H1 (cell line): Measurements from ENCODE around the gene RPS6KC1. TPM values are rescaled to one million over a fixed set of nuclear protein-coding genes. Genes with fewer than 3 reads are reported as not detected.

ENCODE experiments used
- CTCF ChIA-PET: fragments of 300-600 bp; sonication (Branson Sonifier 250); formaldehyde crosslinking; loops from one replicate; lab custom pipeline; 2021; ENCODE audit not compliant: partially characterized antibody; lab: Charles Lee
- POLR2A ChIA-PET: fragments of 300-600 bp; sonication (Branson Sonifier 250); formaldehyde crosslinking; loops from one replicate; lab custom pipeline; 2021; ENCODE audit warnings: inconsistent platforms; ENCODE audit not compliant: partially characterized antibody; lab: Charles Lee
- DNase-seq, 2 experiments: peaks; one replicate each; pipeline versions ENCODE4 v3.0.0 to v3.0.0-alpha.2; 2010 to 2022; ENCODE audit warnings: low spot score in 2 of 2, low read depth in 1 of 2, mixed read lengths in 1 of 2
- FAIRE-seq: peaks from 2 replicates; lab custom pipeline; 2011; peaks lifted over from hg19 to GRCh38; lab: Jason Lieb, UNC
- H2AFZ ChIP-seq: 2 replicates; pipeline ENCODE4 v1.8.1; 2012; ENCODE audit warnings: low read length, inconsistent platforms
- H2AK5ac ChIP-seq: 2 replicates; pipeline ENCODE4 v1.6.1; 2013; ENCODE audit warnings: low read depth, low read length
- H2BK120ac ChIP-seq: replicated peaks from 2 replicates; pipeline ENCODE3; 2013; ENCODE audit warnings: low read depth, low read length, inconsistent platforms
- H2BK12ac ChIP-seq: 2 replicates; pipeline ENCODE4 v1.6.1; 2013; ENCODE audit warnings: low read depth, low read length
- H2BK15ac ChIP-seq: 2 replicates; pipeline ENCODE4 v1.6.1; 2013; ENCODE audit warnings: low read length
- H2BK20ac ChIP-seq: 2 replicates; pipeline ENCODE4 v1.6.1; 2013; ENCODE audit warnings: low read length
- H2BK5ac ChIP-seq: 2 replicates; pipeline ENCODE4 v1.6.1; 2013; ENCODE audit warnings: low read depth, low read length
- H3K14ac ChIP-seq: 2 replicates; pipeline ENCODE4 v1.6.1; 2013; ENCODE audit warnings: inconsistent platforms; ENCODE audit not compliant: insufficient read length
- H3K18ac ChIP-seq: 2 replicates; pipeline ENCODE4 v1.6.1; 2013; ENCODE audit warnings: low read length; ENCODE audit errors: extremely low read depth
- H3K23ac ChIP-seq: 2 replicates; pipeline ENCODE4 v1.6.1; 2013; ENCODE audit warnings: inconsistent platforms; ENCODE audit not compliant: insufficient read length
- H3K23me2 ChIP-seq: 2 replicates; pipeline ENCODE4 v1.6.1; 2013; ENCODE audit warnings: low read depth, low read length
- H3K27ac ChIP-seq: 2 replicates; pipeline ENCODE4 v1.6.1; 2011; ENCODE audit warnings: low read depth, low read length, inconsistent platforms
- H3K27me3 ChIP-seq, 4 experiments: replicated peaks in 1 of 4; 1 replicate in 1 of 4; 2 replicates in 3 of 4; pipeline versions ENCODE4 v1.6.1 to v1.8.1; 2011 to 2013; ENCODE audit warnings: low read length in 3 of 4, mild to moderate bottlenecking in 3 of 4, inconsistent platforms in 2 of 4, mixed read lengths in 2 of 4, moderate library complexity in 1 of 4; ENCODE audit not compliant: control insufficient read depth in 3 of 4, insufficient read depth in 3 of 4; ENCODE audit errors: extremely low read depth in 1 of 4
- H3K36me3 ChIP-seq, 4 experiments: 2 replicates each; pipeline versions ENCODE4 v1.6.1 to v1.8.1; 2011 to 2013; ENCODE audit warnings: mild to moderate bottlenecking in 4 of 4, low read length in 3 of 4, moderate library complexity in 2 of 4, control low read depth in 1 of 4, inconsistent platforms in 1 of 4; ENCODE audit not compliant: insufficient read depth in 4 of 4, control insufficient read depth in 2 of 4
- H3K4ac ChIP-seq: replicated peaks from 2 replicates; pipeline ENCODE3; 2013; ENCODE audit warnings: low read length, low read depth, mixed read lengths, inconsistent platforms; ENCODE audit not compliant: insufficient read length
- H3K4me1 ChIP-seq, 4 experiments: replicated peaks in 1 of 4; 1 replicate in 1 of 4; 2 replicates in 3 of 4; pipeline versions ENCODE4 v1.6.1 to v1.8.1; 2011 to 2013; ENCODE audit warnings: low read length in 3 of 4, inconsistent platforms in 2 of 4, mixed read lengths in 1 of 4; ENCODE audit not compliant: insufficient read depth in 4 of 4, control insufficient read depth in 3 of 4
- H3K4me2 ChIP-seq, 2 experiments: 2 replicates each; pipeline versions ENCODE4 v1.6.1 to v1.8.1; 2011 to 2013; ENCODE audit warnings: low read depth in 2 of 2, low read length in 2 of 2, control low read depth in 1 of 2, inconsistent platforms in 1 of 2, mild to moderate bottlenecking in 1 of 2; ENCODE audit not compliant: insufficient read depth in 1 of 2
- H3K4me3 ChIP-seq, 4 experiments: fragments of 200-600, 300-600 bp in 1 of 4; sonication (generic), shearing (Covaris generic), sonication (Bioruptor Twin) in 1 of 4; 2 replicates each; pipeline versions ENCODE4 v1.5.1 to v1.8.1; 2011 to 2016; ENCODE audit warnings: low read length in 4 of 4, low read depth in 3 of 4, control low read depth in 2 of 4, inconsistent platforms in 2 of 4, mild to moderate bottlenecking in 2 of 4, mixed read lengths in 1 of 4, moderate library complexity in 1 of 4; ENCODE audit not compliant: insufficient read depth in 2 of 4; ENCODE audit errors: extremely low read depth in 1 of 4
- H3K56ac ChIP-seq: replicated peaks from 2 replicates; pipeline ENCODE3; 2013; ENCODE audit warnings: low read depth, mild to moderate bottlenecking, mixed read lengths, low read length, inconsistent platforms; ENCODE audit not compliant: insufficient read length
- H3K79me1 ChIP-seq: 2 replicates; pipeline ENCODE4 v1.6.1; 2013; ENCODE audit warnings: low read depth, low read length, control low read depth
- H3K79me2 ChIP-seq, 2 experiments: 2 replicates each; pipeline versions ENCODE4 v1.6.1 to v1.8.1; 2012 to 2013; ENCODE audit warnings: low read length in 2 of 2, mild to moderate bottlenecking in 2 of 2, inconsistent platforms in 1 of 2; ENCODE audit not compliant: insufficient read depth in 2 of 2, control insufficient read depth in 1 of 2
- H3K9ac ChIP-seq, 4 experiments: replicated peaks in 1 of 4; 1 replicate in 1 of 4; 2 replicates in 3 of 4; pipeline versions ENCODE4 v1.6.1 to v1.8.1; 2011 to 2013; ENCODE audit warnings: low read depth in 3 of 4, low read length in 3 of 4, control low read depth in 2 of 4, mild to moderate bottlenecking in 2 of 4, moderate library complexity in 2 of 4, inconsistent platforms in 1 of 4; ENCODE audit errors: extremely low read depth in 1 of 4
- H3K9me3 ChIP-seq, 2 experiments: 2 replicates each; pipeline versions ENCODE4 v1.6.1 to v1.8.1; 2012 to 2013; ENCODE audit warnings: mild to moderate bottlenecking in 2 of 2, moderate library complexity in 2 of 2, control low read depth in 1 of 2, inconsistent platforms in 1 of 2, low read depth in 1 of 2, low read length in 1 of 2, mixed read lengths in 1 of 2; ENCODE audit not compliant: insufficient read depth in 2 of 2
- H4K20me1 ChIP-seq, 2 experiments: replicated peaks in 1 of 2; 2 replicates each; pipeline versions ENCODE3 to v1.8.1; 2011 to 2013; ENCODE audit warnings: inconsistent platforms in 2 of 2, low read length in 2 of 2, mild to moderate bottlenecking in 1 of 2; ENCODE audit not compliant: insufficient read depth in 2 of 2, control insufficient read depth in 1 of 2
- H4K5ac ChIP-seq: 2 replicates; pipeline ENCODE4 v1.6.1; 2013; ENCODE audit warnings: low read length, low read depth, mixed read lengths, inconsistent platforms; ENCODE audit not compliant: insufficient read length
- H4K8ac ChIP-seq: 2 replicates; pipeline ENCODE4 v1.8.0; 2013; ENCODE audit warnings: mild to moderate bottlenecking, moderate library complexity, low read length, inconsistent platforms; ENCODE audit not compliant: insufficient read depth; ENCODE audit errors: extremely low read depth
- H4K91ac ChIP-seq: replicated peaks from 2 replicates; pipeline ENCODE3; 2013; ENCODE audit warnings: low read length, mixed read lengths, inconsistent platforms; ENCODE audit not compliant: insufficient read length
- CHD1 ChIP-seq: IDR thresholded peaks from 2 replicates; pipeline ENCODE4 v1.6.1; 2012; ENCODE audit warnings: low read depth, low read length, improper control_type of control experiment
- HDAC2 ChIP-seq, 2 experiments: fragments of 300-600 bp in 1 of 2; sonication (generic) in 1 of 2; IDR thresholded peaks; 2 replicates each; pipeline ENCODE4 v1.6.1; 2011 to 2012; ENCODE audit warnings: low read depth in 2 of 2, low read length in 2 of 2, mild to moderate bottlenecking in 2 of 2, moderate library complexity in 2 of 2, borderline replicate concordance in 1 of 2, inconsistent platforms in 1 of 2
- KDM5A ChIP-seq: fragments of 200-600 bp; IDR thresholded peaks from 2 replicates; pipeline ENCODE4 v1.7.1; 2012; ENCODE audit warnings: mild to moderate bottlenecking, low read length, inconsistent platforms, mixed read lengths
- NANOG ChIP-seq: IDR thresholded peaks from 2 replicates; pipeline ENCODE4 v1.6.1; 2011; ENCODE audit warnings: low read length, low read depth, mild to moderate bottlenecking, inconsistent platforms; ENCODE audit not compliant: insufficient read depth, poor library complexity, severe bottlenecking
- POLR2AphosphoS5 ChIP-seq: IDR thresholded peaks from 2 replicates; pipeline ENCODE4 v1.6.1; 2011; ENCODE audit warnings: low read depth, low read length
- SIX5 ChIP-seq: IDR thresholded peaks from 2 replicates; pipeline ENCODE4 v1.6.1; 2011; ENCODE audit warnings: mild to moderate bottlenecking, low read depth, low read length
- TAF7 ChIP-seq: optimal IDR thresholded peaks from 2 replicates; pipeline ENCODE3; 2011; ENCODE audit warnings: low read depth, mild to moderate bottlenecking, inconsistent platforms, low read length, moderate library complexity, borderline replicate concordance
- polyA plus RNA-seq, 7 experiments: library from polyadenylated mRNA; depleted of rRNA in 3 of 7; stranded (reverse) in 5 of 7; unstranded in 2 of 7; fragments of >200 nt in 5 of 7; fragments of 200-250 nt in 2 of 7; gene quantifications; 1 replicate in 5 of 7; 2 replicates in 1 of 7; 4 replicates in 1 of 7; pipeline versions ENCODE4 v1.2.1 to v1.2.3, GENCODE V29; 2011 to 2013; ENCODE audit warnings: missing spikeins in 2 of 7, mixed read lengths in 2 of 7
- total RNA-seq: library from RNA; stranded (reverse); fragmentation: NEBNext Ultra II Directional; extraction: Animal tissue kit (Norgen Biotek cat#: 25700); gene quantifications from 2 replicates; pipeline ENCODE4 v1.2.1, GENCODE V29; 2021
- TF ChIP-seq, protein P1 (sequence below): IDR thresholded peaks from 2 replicates; pipeline ENCODE4 v1.6.1; 2012; ENCODE audit warnings: low read length, inconsistent platforms
- TF ChIP-seq, protein P2 (sequence below): IDR thresholded peaks from 2 replicates; pipeline ENCODE4 v1.6.1; 2012; ENCODE audit warnings: inconsistent platforms

RPS6KC1 gene
- total and polyA plus RNA-seq, 2 of the 8 experiments (the other 6 are each of a cell fraction or from before 2014, with no cell fraction given) = 4.9 to 17.6 TPM

DNA sequence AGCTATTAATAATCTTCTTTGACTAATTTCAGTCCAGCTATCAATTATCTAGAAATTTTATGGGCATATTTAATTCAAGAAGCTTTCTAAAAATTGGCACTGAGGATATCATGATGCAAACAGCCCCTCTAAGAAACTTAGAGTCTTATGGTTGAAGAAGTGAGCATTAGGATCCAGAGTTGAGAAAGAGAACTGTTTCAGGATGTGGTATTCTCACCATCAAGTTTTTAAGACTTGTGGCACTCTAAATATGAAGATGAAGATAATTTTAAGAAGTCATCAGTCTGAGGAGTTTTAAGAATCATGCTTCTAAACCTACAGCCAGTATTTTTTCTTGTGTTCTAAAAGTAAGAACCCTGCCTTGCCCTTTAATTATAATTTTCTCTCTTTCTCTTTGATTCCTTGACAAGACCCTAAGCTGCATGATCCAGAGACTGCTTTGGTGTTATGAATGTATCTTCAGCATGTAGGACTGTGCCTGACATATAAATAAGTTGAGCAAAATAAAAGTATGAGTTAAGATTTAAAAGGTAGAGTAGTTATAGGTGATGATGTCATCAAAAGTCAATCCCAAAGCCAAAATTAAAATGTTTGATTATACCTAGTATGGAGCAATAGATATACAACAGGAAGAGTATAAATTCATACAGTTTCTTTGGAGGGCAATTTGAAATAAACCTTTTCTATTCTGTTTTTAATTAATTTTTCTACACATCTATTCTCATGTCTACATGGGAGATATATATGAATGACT is 39.1 kb downstream of the RPS6KC1 start:
- no peak overlapping the region for H4K5ac ChIP-seq
- no peak overlapping the region for H2BK5ac ChIP-seq
- no peak overlapping the region for H3K14ac ChIP-seq
- CTCF ChIA-PET = no interaction called here
- H3K4me3 ChIP-seq = no peak overlapping the region
- H3K27me3 ChIP-seq = no peaks in the 10 kb centered on the region
- no peak overlapping the region for H2BK15ac ChIP-seq
- H3K9me3 ChIP-seq = no peaks in the 10 kb centered on the region
- H2BK12ac ChIP-seq = no peak overlapping the region
- no peak overlapping the region for H2AK5ac ChIP-seq
- no peaks in the 10 kb centered on the region for H3K79me2 ChIP-seq
- no peak overlapping the region for H4K8ac ChIP-seq
- no peak overlapping the region for H2AFZ ChIP-seq
- H4K20me1 ChIP-seq = no peaks in the 10 kb centered on the region
- no peak overlapping the region for H3K18ac ChIP-seq
- H3K4ac ChIP-seq = no peak overlapping the region
- H3K4me1 ChIP-seq = no peaks in the 10 kb centered on the region
- no peak overlapping the region for H3K27ac ChIP-seq
- FAIRE-seq (no peak), DNase-seq (no peak)
- H3K9ac ChIP-seq = no peak overlapping the region
- H2BK120ac ChIP-seq = no peak overlapping the region
- no peaks in the 10 kb centered on the region for H3K23me2 ChIP-seq
- no peak overlapping the region for H2BK20ac ChIP-seq
- POLR2A ChIA-PET = no interaction called here
- no peak overlapping the region for H3K4me2 ChIP-seq
- peaks cover 0 to 4% (median 0%) of the 10 kb centered on the region in 4 experiments; a peak in 2 of 8 replicates for H3K36me3 ChIP-seq
- H3K23ac ChIP-seq = no peak overlapping the region
- no peak overlapping the region for H3K56ac ChIP-seq
- no peaks in the 10 kb centered on the region; the same call in 1 of the 2 replicates for H3K79me1 ChIP-seq
- H4K91ac ChIP-seq = no peak overlapping the region
- TF ChIP-seq KDM5A (no peak), NANOG (no peak), TAF7 (no peak), POLR2AphosphoS5 (no peak), SIX5 (no peak), HDAC2 (IDR thresholded peaks at IDR 0.05; ENCODE audit: borderline replicate concordance in 1 of 2, low read depth in 2 of 2, low read length in 2 of 2) (no peak), CHD1 (no peak)
- TF ChIP-seq, protein P1, sequence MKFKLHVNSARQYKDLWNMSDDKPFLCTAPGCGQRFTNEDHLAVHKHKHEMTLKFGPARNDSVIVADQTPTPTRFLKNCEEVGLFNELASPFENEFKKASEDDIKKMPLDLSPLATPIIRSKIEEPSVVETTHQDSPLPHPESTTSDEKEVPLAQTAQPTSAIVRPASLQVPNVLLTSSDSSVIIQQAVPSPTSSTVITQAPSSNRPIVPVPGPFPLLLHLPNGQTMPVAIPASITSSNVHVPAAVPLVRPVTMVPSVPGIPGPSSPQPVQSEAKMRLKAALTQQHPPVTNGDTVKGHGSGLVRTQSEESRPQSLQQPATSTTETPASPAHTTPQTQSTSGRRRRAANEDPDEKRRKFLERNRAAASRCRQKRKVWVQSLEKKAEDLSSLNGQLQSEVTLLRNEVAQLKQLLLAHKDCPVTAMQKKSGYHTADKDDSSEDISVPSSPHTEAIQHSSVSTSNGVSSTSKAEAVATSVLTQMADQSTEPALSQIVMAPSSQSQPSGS = no peak
- TF ChIP-seq, protein P2, sequence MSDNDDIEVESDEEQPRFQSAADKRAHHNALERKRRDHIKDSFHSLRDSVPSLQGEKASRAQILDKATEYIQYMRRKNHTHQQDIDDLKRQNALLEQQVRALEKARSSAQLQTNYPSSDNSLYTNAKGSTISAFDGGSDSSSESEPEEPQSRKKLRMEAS = no peak
